GM23338 (cell line): ENCODE data around the gene CD300A.

ENCODE experiments used
- EZH2phosphoT487 ChIP-seq: fragments of 200-600 bp; sonication (generic); IDR thresholded peaks from one replicate; pipeline ENCODE4 v1.8.1; 2018; ENCODE audit warnings: antibody characterized with exemption; ENCODE audit not compliant: unreplicated experiment
- POLR2AphosphoS5 ChIP-seq: IDR thresholded peaks from 2 replicates; pipeline ENCODE4 v1.6.1; 2016; ENCODE audit warnings: antibody characterized with exemption, low read depth

GRCh38 chr17:74485022-74485743 is 18.7 kb downstream of the CD300A start:
- TF ChIP-seq POLR2AphosphoS5 (no peak), EZH2phosphoT487 (no peak)
